Breast epithelium (tissue), 3 donors: ENCODE results near the gene TGFBI.

ENCODE experiments used
- CTCF ChIP-seq, 3 donors: fragments of 450-650 bp; IDR thresholded peaks; one replicate each; pipeline ENCODE4 v1.5.1; 2016 to 2017; ENCODE audit warnings: antibody characterized with exemption in 3 of 3, mild to moderate bottlenecking in 3 of 3, moderate library complexity in 3 of 3
- POLR2A ChIP-seq: fragments of 450-650 bp; IDR thresholded peaks from one replicate; pipeline ENCODE4 v1.6.1; 2016; ENCODE audit warnings: antibody characterized with exemption, mild to moderate bottlenecking, moderate library complexity
- POLR2AphosphoS5 ChIP-seq, 3 donors: sonication (generic); formaldehyde crosslinking; IDR thresholded peaks; one replicate each; pipeline ENCODE4 v1.6.1; 2017; ENCODE audit warnings: antibody characterized with exemption in 3 of 3

GRCh38 chr5:136028782-136029742 lies at the start of gene TGFBI:
- no peak for TF ChIP-seq CTCF (IDR thresholded peaks at IDR 0.05)
- TF ChIP-seq POLR2A = no peak
- peak in 1 of 3 donors; percentile 14 for TF ChIP-seq POLR2AphosphoS5 (IDR thresholded peaks at IDR 0.05)
